Lower lobe of right lung (tissue), 2 donors: Measurements from ENCODE around the gene PPP2R5E. TPM values are rescaled to one million over a fixed set of nuclear protein-coding genes. Genes with fewer than 3 reads are reported as not detected.

Experiments used
- ATAC-seq, 2 donors: fragments of 200-7000 bp; cut with Tn5 transposase; one replicate each; pipeline ENCODE4 v1.9.1; 2020 to 2022; ENCODE audit warnings: mild to moderate bottlenecking in 2 of 2, moderate library complexity in 2 of 2
- DNase-seq: peaks from one replicate; pipeline ENCODE4 v3.0.0-alpha.2; 2020
- H3K27ac ChIP-seq: fragments of 200-600 bp; one replicate; pipeline ENCODE4 v1.8.0; 2022
- H3K27me3 ChIP-seq: fragments of 200-600 bp; one replicate; pipeline ENCODE4 v1.8.0; 2022; ENCODE audit warnings: low read depth
- H3K36me3 ChIP-seq: fragments of 200-600 bp; one replicate; pipeline ENCODE4 v1.8.0; 2022; ENCODE audit warnings: mild to moderate bottlenecking
- H3K4me1 ChIP-seq: fragments of 200-600 bp; one replicate; pipeline ENCODE4 v1.8.0; 2022
- H3K4me3 ChIP-seq: fragments of 200-600 bp; one replicate; pipeline ENCODE4 v1.8.0; 2022; ENCODE audit warnings: mild to moderate bottlenecking
- H3K9me3 ChIP-seq: fragments of 200-600 bp; one replicate; pipeline ENCODE4 v1.8.0; 2022
- CTCF ChIP-seq: fragments of 200-600 bp; IDR thresholded peaks from one replicate; pipeline ENCODE4 v1.8.0; 2022; ENCODE audit warnings: antibody characterized with exemption, mild to moderate bottlenecking
- intact Hi-C: fragments of 100-400 bp; cut with DNase I; formaldehyde crosslinking; loops from one replicate; pipeline ENCODE4 v1.11.0; 2022
- total RNA-seq: library from RNA; stranded (reverse); fragmentation: NEBNext Ultra II Directional; extraction: Animal tissue kit (Norgen Biotek cat#: 25700); gene quantifications from one replicate; pipeline ENCODE4 v1.2.1, GENCODE V29; 2021
- donor health status: DM: no; HTN: yes; CAD: no; lungs with severe emphysema.

Gene PPP2R5E
- total RNA-seq, 1 donor from 2014 or later: 45.3 TPM

GRCh38 chr14:63421919-63422318 is 121.3 kb downstream of the PPP2R5E start:
- intact Hi-C loops: no loop called here
- H3K9me3 ChIP-seq: no peaks in the 10 kb centered on the region
- TF ChIP-seq CTCF: no peak
- ATAC-seq: no peak
- no peak overlapping the region for H3K4me3 ChIP-seq
- DNase-seq: no peak
- no peaks in the 10 kb centered on the region for H3K4me1 ChIP-seq
- H3K36me3 ChIP-seq: peaks cover 14% of the 10 kb centered on the region
- H3K27me3 ChIP-seq: no peaks in the 10 kb centered on the region
- H3K27ac ChIP-seq: no peak overlapping the region

- TF ChIP-seq CTCF: no peak
- H3K4me3 ChIP-seq: no peak overlapping the region
- no peak overlapping the region for H3K27ac ChIP-seq
- H3K9me3 ChIP-seq: no peaks in the 10 kb centered on the region
- ATAC-seq: no peak
- no peaks in the 10 kb centered on the region for H3K27me3 ChIP-seq
- no peak for DNase-seq
- intact Hi-C loops: no loop called here
- H3K36me3 ChIP-seq: peaks cover 14% of the 10 kb centered on the region
- H3K4me1 ChIP-seq: no peaks in the 10 kb centered on the region
Observed at GRCh38 chr14:63421226-63421625, 122.0 kb downstream of the PPP2R5E start.

- no peak for TF ChIP-seq CTCF
- peak in 1 of 2 donors; percentile 39 for ATAC-seq
- intact Hi-C loops: no loop called here
Observed at GRCh38 chr14:63418020-63418419, 125.2 kb downstream of the PPP2R5E start.

GRCh38 chr14:63413009-63413408 is 130.2 kb downstream of the PPP2R5E start:
- H3K4me3 ChIP-seq: no peak overlapping the region
- H3K27me3 ChIP-seq: no peaks in the 10 kb centered on the region
- no peaks in the 10 kb centered on the region for H3K4me1 ChIP-seq
- no peak for ATAC-seq
- intact Hi-C loops: no loop called here
- H3K9me3 ChIP-seq: no peaks in the 10 kb centered on the region
- TF ChIP-seq CTCF: no peak
- no peak overlapping the region for H3K27ac ChIP-seq
- H3K36me3 ChIP-seq: peaks cover 27% of the 10 kb centered on the region
- no peak for DNase-seq

More at GRCh38 chr14:63418020-63418419, 125.2 kb downstream of the PPP2R5E start:
- H3K4me3 ChIP-seq: no peak overlapping the region
- no peak overlapping the region for H3K27ac ChIP-seq
- H3K4me1 ChIP-seq: no peaks in the 10 kb centered on the region
- no peaks in the 10 kb centered on the region for H3K9me3 ChIP-seq
- no peak for DNase-seq
- peaks cover 30% of the 10 kb centered on the region for H3K36me3 ChIP-seq
- H3K27me3 ChIP-seq: no peaks in the 10 kb centered on the region

- no peak for TF ChIP-seq CTCF
- ATAC-seq (no peak), DNase-seq (no peak)
- Histone ChIP-seq H3K4me3 (no peak overlapping the region), H3K4me1 (peaks cover 14% of the 10 kb centered on the region), H3K27ac (no peak overlapping the region), H3K27me3 (no peaks in the 10 kb centered on the region), H3K36me3 (no peaks in the 10 kb centered on the region), H3K9me3 (no peaks in the 10 kb centered on the region)
- intact Hi-C loops: no loop called here
Observed at GRCh38 chr14:63406333-63406732, 136.8 kb downstream of the PPP2R5E start.

GRCh38 chr14:63405715-63406114 is 137.5 kb downstream of the PPP2R5E start:
- H3K27me3 ChIP-seq: no peaks in the 10 kb centered on the region
- H3K4me3 ChIP-seq: no peak overlapping the region
- H3K36me3 ChIP-seq: no peaks in the 10 kb centered on the region
- H3K27ac ChIP-seq: no peak overlapping the region
- no peak for TF ChIP-seq CTCF
- ATAC-seq (peak in 1 of 2 donors; percentile 73), DNase-seq (no peak)
- H3K4me1 ChIP-seq: peaks cover 20% of the 10 kb centered on the region
- intact Hi-C loops: no loop called here
- H3K9me3 ChIP-seq: no peaks in the 10 kb centered on the region
